Measurements from ENCODE around the gene ERGIC1. TPM values are rescaled to one million over a fixed set of nuclear protein-coding genes. Genes with fewer than 3 reads are reported as not detected.

The ERGIC1 gene
- total RNA-seq, 2 donors from 2014 or later = 46.5 to 93.1 TPM

GRCh38 chr5:172942556-172942955 is 108.5 kb downstream of the ERGIC1 start:
- no peaks in the 10 kb centered on the region for H3K9me3 ChIP-seq
- peaks cover 0 to 12% of the 10 kb centered on the region in 2 donors for H3K36me3 ChIP-seq (replicated peaks in 1 of 2; ENCODE audit: insufficient read depth in 1 of 2, low read depth in 2 of 2)
- ATAC-seq (no peak), DNase-seq (no peak)
- no peaks in the 10 kb centered on the region for H3K27me3 ChIP-seq
- WGBS, 2 donors = 87 to 95% methylated on average over 11 of the region's 11 CpGs
- H3K27ac ChIP-seq = no peak overlapping the region
- intact Hi-C loops (cut with DNase I) = no loop called here
- TF ChIP-seq, protein P1, sequence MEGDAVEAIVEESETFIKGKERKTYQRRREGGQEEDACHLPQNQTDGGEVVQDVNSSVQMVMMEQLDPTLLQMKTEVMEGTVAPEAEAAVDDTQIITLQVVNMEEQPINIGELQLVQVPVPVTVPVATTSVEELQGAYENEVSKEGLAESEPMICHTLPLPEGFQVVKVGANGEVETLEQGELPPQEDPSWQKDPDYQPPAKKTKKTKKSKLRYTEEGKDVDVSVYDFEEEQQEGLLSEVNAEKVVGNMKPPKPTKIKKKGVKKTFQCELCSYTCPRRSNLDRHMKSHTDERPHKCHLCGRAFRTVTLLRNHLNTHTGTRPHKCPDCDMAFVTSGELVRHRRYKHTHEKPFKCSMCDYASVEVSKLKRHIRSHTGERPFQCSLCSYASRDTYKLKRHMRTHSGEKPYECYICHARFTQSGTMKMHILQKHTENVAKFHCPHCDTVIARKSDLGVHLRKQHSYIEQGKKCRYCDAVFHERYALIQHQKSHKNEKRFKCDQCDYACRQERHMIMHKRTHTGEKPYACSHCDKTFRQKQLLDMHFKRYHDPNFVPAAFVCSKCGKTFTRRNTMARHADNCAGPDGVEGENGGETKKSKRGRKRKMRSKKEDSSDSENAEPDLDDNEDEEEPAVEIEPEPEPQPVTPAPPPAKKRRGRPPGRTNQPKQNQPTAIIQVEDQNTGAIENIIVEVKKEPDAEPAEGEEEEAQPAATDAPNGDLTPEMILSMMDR (IDR thresholded peaks at IDR 0.05) = no peak
- TF ChIP-seq POLR2A (IDR thresholded peaks at IDR 0.05) = no peak
- no peak overlapping the region for H3K4me3 ChIP-seq
- H3K4me1 ChIP-seq = no peaks in the 10 kb centered on the region

- ATAC-seq (no peak), DNase-seq (no peak)
- H3K9me3 ChIP-seq = no peaks in the 10 kb centered on the region
- H3K4me1 ChIP-seq = no peaks in the 10 kb centered on the region
- H3K27me3 ChIP-seq = no peaks in the 10 kb centered on the region
- WGBS, 2 donors = 74 to 88% methylated on average over 18 of the region's 18 CpGs
- TF ChIP-seq, protein P1 (IDR thresholded peaks at IDR 0.05) = no peak
- TF ChIP-seq POLR2A (IDR thresholded peaks at IDR 0.05) = no peak
- H3K36me3 ChIP-seq (replicated peaks in 1 of 2; ENCODE audit: insufficient read depth in 1 of 2, low read depth in 2 of 2) = peaks cover 0 to 12% of the 10 kb centered on the region in 2 donors
- H3K4me3 ChIP-seq = no peak overlapping the region
- H3K27ac ChIP-seq = no peak overlapping the region
- intact Hi-C loops (cut with DNase I) = no loop called here
Measured at GRCh38 chr5:172943283-172943841, 109.3 kb downstream of the ERGIC1 start.

DNA sequence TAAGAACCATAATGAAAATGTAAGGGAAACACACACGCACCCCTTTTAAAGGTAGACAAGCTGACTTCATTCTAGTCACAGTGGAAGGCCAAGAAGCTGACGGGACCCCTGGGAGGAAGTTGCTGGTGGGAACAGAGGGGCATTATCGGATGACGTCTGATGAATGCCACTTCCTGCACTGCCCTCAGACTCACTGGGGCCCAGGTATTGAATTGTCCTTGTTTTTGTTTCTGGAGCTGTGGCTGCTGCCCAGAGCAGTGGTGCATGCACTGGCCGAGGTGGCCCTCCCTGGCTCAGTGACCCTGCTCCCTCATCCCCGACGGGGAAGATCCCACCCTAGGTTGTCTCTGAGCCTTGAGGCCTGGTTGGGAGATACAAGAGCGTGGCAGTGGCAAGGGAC is 109.9 kb downstream of the ERGIC1 start:
- WGBS, 2 donors = 88 to 89% methylated on average over 5 to 8 of the region's 8 CpGs
- no peak for TF ChIP-seq POLR2A (IDR thresholded peaks at IDR 0.05)
- TF ChIP-seq, protein P1 (IDR thresholded peaks at IDR 0.05) = no peak
- Histone ChIP-seq H3K27ac (no peak overlapping the region), H3K9me3 (no peaks in the 10 kb centered on the region), H3K4me1 (no peaks in the 10 kb centered on the region), H3K36me3 (replicated peaks in 1 of 2; ENCODE audit: insufficient read depth in 1 of 2, low read depth in 2 of 2) (peaks cover 0 to 12% of the 10 kb centered on the region in 2 donors), H3K4me3 (no peak overlapping the region), H3K27me3 (no peaks in the 10 kb centered on the region)
- intact Hi-C loops (cut with DNase I) = no loop called here
- ATAC-seq (no peak), DNase-seq (no peak)

DNA sequence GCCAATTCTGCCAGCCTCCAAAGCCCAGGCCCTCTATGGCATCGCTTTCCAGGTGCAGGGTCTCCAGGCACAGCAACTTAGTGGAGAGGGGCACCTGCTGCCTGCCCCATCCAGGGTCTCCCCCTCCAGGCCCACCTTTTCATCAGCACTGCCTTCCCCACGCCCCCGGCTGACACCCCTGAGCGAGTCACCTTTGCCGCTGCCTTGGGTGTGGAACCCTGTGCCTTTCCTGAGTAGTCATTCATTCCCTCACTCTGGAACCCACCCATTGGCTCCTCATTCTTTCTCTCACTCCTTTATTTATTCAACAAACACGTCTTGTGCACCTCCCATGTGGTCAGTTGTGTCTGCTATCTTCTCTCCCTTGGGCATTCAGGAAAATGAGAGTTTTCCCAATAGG is 110.7 kb downstream of the ERGIC1 start:
- no peak overlapping the region for H3K27ac ChIP-seq
- intact Hi-C loops (cut with DNase I) = no loop called here
- ATAC-seq (no peak), DNase-seq (no peak)
- H3K9me3 ChIP-seq = no peaks in the 10 kb centered on the region
- no peak for TF ChIP-seq POLR2A (IDR thresholded peaks at IDR 0.05)
- TF ChIP-seq, protein P1 (IDR thresholded peaks at IDR 0.05) = no peak
- WGBS, 2 donors = 86 to 93% methylated on average over 6 of the region's 6 CpGs
- H3K36me3 ChIP-seq (replicated peaks in 1 of 2; ENCODE audit: insufficient read depth in 1 of 2, low read depth in 2 of 2) = peaks cover 0 to 10% of the 10 kb centered on the region in 2 donors
- no peaks in the 10 kb centered on the region for H3K4me1 ChIP-seq
- H3K4me3 ChIP-seq = no peak overlapping the region
- H3K27me3 ChIP-seq = no peaks in the 10 kb centered on the region

GRCh38 chr5:172945151-172945550 is 111.1 kb downstream of the ERGIC1 start:
- intact Hi-C loops (cut with DNase I) = no loop called here
- no peaks in the 10 kb centered on the region for H3K27me3 ChIP-seq
- DNase-seq (no peak), ATAC-seq (no peak)
- 92 to 95% methylated on average over 6 of the region's 6 CpGs for WGBS, 2 donors
- no peaks in the 10 kb centered on the region for H3K9me3 ChIP-seq
- TF ChIP-seq, protein P1 (IDR thresholded peaks at IDR 0.05) = no peak
- no peak for TF ChIP-seq POLR2A (IDR thresholded peaks at IDR 0.05)
- H3K27ac ChIP-seq = no peak overlapping the region
- H3K4me3 ChIP-seq = no peak overlapping the region
- no peaks in the 10 kb centered on the region for H3K4me1 ChIP-seq
- peaks cover 0 to 9% of the 10 kb centered on the region in 2 donors for H3K36me3 ChIP-seq (replicated peaks in 1 of 2; ENCODE audit: insufficient read depth in 1 of 2, low read depth in 2 of 2)

All from body of pancreas (tissue), 4 donors.